Pancreas (tissue), 10 donors: ENCODE results near the gene TMC7. TPM values are rescaled to one million over a fixed set of nuclear protein-coding genes. Genes with fewer than 3 reads are reported as not detected.
"Not testable (repeated sequence)": the region's sequence is repeated elsewhere in the genome, so short reads cannot be mapped to it uniquely, and the experiment has no call there.

Experiments used
- ATAC-seq, 4 donors: fragments of 200-7000 bp; cut with Tn5 transposase; one replicate each; pipeline versions ENCODE4 v1.8.0 to v1.9.1; 2020; ENCODE audit warnings: mild to moderate bottlenecking in 4 of 4, moderate library complexity in 4 of 4
- DNase-seq, 6 donors: peaks; one replicate each; pipeline ENCODE4 v3.0.0-alpha.2; 2020
- FAIRE-seq: peaks from 2 replicates; lab custom pipeline; 2012; peaks lifted over from hg19 to GRCh38; lab: Jason Lieb, UNC
- H3K27ac ChIP-seq, 4 donors: fragments of 200-600 bp; sonication (generic); 1 replicate in 3 of 4; 2 replicates in 1 of 4; pipeline versions ENCODE4 v1.5.0 to v1.8.0; 2020
- H3K27me3 ChIP-seq, 4 donors: fragments of 200-600 bp; one replicate each; pipeline ENCODE4 v1.8.0; 2021
- H3K36me3 ChIP-seq, 3 donors: fragments of 200-600 bp; sonication (generic) in 1 of 3; one replicate each; pipeline versions ENCODE4 v1.5.0 to v1.8.0; 2020 to 2021
- H3K4me1 ChIP-seq, 3 donors: fragments of 200-600 bp; one replicate each; pipeline ENCODE4 v1.8.0; 2021
- H3K4me3 ChIP-seq, 4 donors: fragments of 200-600 bp; sonication (generic) in 2 of 4; one replicate each; pipeline versions ENCODE4 v1.5.0 to v1.8.0; 2020 to 2021
- H3K9me3 ChIP-seq, 4 donors: fragments of 200-600 bp; one replicate each; pipeline ENCODE4 v1.8.0; 2021
- CTCF ChIP-seq, 4 donors: fragments of 200-600 bp; sonication (generic) in 3 of 4; IDR thresholded peaks; one replicate each; pipeline versions ENCODE4 v1.5.0 to v1.8.0; 2021; ENCODE audit warnings: antibody characterized with exemption in 4 of 4
- WGBS, 2 donors: extraction: QIAGEN DNeasy Blood & Tissue Kit; methylation state at CpG; one replicate each; pipeline ENCODE4 v1.1.7; 2013; 5-methylcytosine and 5-hydroxymethylcytosine counted together
- intact Hi-C, 3 donors: fragments of 100-400 bp; cut with DNase I; formaldehyde crosslinking; loops; one replicate each; pipeline versions ENCODE4 v1.11.1 to v1.14.2; 2022
- polyA plus RNA-seq, 2 donors: library from polyadenylated mRNA; stranded (reverse); fragments of 200-250 nt; gene quantifications; one replicate each; pipeline ENCODE4 v1.2.3, GENCODE V29; 2013
- total RNA-seq, 6 donors: library from RNA; stranded (reverse); fragmentation: NEBNext Ultra II Directional in 4 of 6; extraction: Animal tissue kit (Norgen Biotek cat#: 25700) in 4 of 6; gene quantifications; one replicate each; pipeline versions ENCODE4 v1.2.1 to v1.2.4, GENCODE V29; 2021 to 2023
- donor health status: healthy with polysubstance abuse.
- donor health status: DM: no; HTN: no; CAD: no; lungs with moderate emphysema.
- donor health status: DM: no; HTN: no; CAD: no.
- donor health status: control.
- donor health status: control.
- donor health status: Bipolar disorder and iron deficiency.
- donor health status: DM: yes; HTN: yes; CAD: no.
- donor health status: DM: no; HTN: no; CAD: no.
- donor health status: DM: no; HTN: no; CAD: no.
- donor health status: DM: yes; HTN: yes; CAD: no.

TMC7 gene
- total and polyA plus RNA-seq, 8 donors, result 0.20 to 1.1 (median 0.44) TPM

- no peak for TF ChIP-seq CTCF (IDR thresholded peaks at IDR 0.05)
- H3K9me3 ChIP-seq, result no peaks in the 10 kb centered on the region
- H3K27ac ChIP-seq, result no peak overlapping the region
- DNase-seq (no peak), ATAC-seq (no peak), FAIRE-seq (no peak)
- H3K27me3 ChIP-seq, result no peaks in the 10 kb centered on the region
- no peak overlapping the region for H3K4me3 ChIP-seq
- WGBS, 2 donors, result 79 to 83% methylated on average over 11 of the region's 11 CpGs
- no peaks in the 10 kb centered on the region for H3K36me3 ChIP-seq
- H3K4me1 ChIP-seq, result no peaks in the 10 kb centered on the region
- intact Hi-C loops, result no loop called here
These were observed 33.1 kb upstream of the TMC7 start for GRCh38 chr16:18950469-18951185.

- Histone ChIP-seq H3K27ac (no peak overlapping the region), H3K36me3 (no peaks in the 10 kb centered on the region), H3K4me3 (no peak overlapping the region), H3K27me3 (no peaks in the 10 kb centered on the region), H3K9me3 (no peaks in the 10 kb centered on the region), H3K4me1 (no peaks in the 10 kb centered on the region)
- DNase-seq (no peak), FAIRE-seq (no peak), ATAC-seq (no peak)
- intact Hi-C loops, result no loop called here
- no peak for TF ChIP-seq CTCF (IDR thresholded peaks at IDR 0.05)
These were observed 30.2 kb upstream of the TMC7 start for GRCh38 chr16:18953547-18953946.

GRCh38 chr16:18955874-18956580 lies 27.7 kb upstream of the TMC7 start:
- intact Hi-C loops, result not testable (repeated sequence)

DNA sequence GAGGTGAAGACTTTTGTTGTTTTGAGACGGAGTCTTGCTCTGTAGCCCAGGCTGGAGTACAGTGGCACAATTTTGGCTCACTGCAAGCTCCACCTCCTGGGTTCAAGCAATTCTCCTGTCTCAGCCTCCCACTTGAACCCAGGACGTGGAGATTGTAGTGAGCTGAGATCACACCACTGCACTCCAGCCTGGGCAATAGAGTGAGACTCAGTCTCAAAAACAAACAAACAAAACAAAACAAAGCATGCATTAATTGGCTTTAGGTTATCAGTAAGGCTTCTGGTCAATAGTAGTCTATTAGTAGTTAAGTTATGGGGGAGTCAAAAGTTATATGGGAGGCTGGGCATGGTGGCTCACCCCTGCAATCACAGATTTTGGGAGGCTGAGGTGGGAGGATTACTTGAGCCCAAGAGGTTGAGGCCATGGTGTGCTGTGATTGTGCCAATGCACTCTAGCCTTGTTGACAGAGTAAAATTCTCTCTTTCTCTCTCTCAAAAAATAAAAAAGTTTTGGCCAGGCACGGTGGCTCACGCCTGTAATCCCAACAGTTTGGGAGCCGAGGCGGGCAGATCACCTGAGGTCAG lies 27.0 kb upstream of the TMC7 start:
- DNase-seq, H3K9me3 ChIP-seq, H3K27me3 ChIP-seq, intact Hi-C loops, H3K36me3 ChIP-seq, H3K4me1 ChIP-seq, H3K27ac ChIP-seq, ATAC-seq, H3K4me3 ChIP-seq, FAIRE-seq: not testable (repeated sequence)
- WGBS, 2 donors, result 65 to 72% methylated on average over 6 of the region's 6 CpGs

More at GRCh38 chr16:18955874-18956580, 27.7 kb upstream of the TMC7 start:
- 24 to 34% methylated on average over 12 to 18 of the region's 21 CpGs for WGBS, 2 donors
- H3K36me3 ChIP-seq, FAIRE-seq, DNase-seq, H3K9me3 ChIP-seq, H3K27me3 ChIP-seq, H3K4me1 ChIP-seq, H3K27ac ChIP-seq: not testable (repeated sequence)
- H3K4me3 ChIP-seq, result peak overlapping the region in 1 of 4 donors; percentile 6
- ATAC-seq, result peak in 1 of 4 donors; percentile 55

- no peak for ATAC-seq
These were observed 25.1 kb upstream of the TMC7 start for GRCh38 chr16:18958621-18959029.

More at GRCh38 chr16:18958621-18959029, 25.1 kb upstream of the TMC7 start:
- no peaks in the 10 kb centered on the region for H3K27me3 ChIP-seq
- H3K4me3 ChIP-seq, result no peak overlapping the region
- no peak for DNase-seq
- intact Hi-C loops, result no loop called here
- no peak for FAIRE-seq
- H3K27ac ChIP-seq, result no peak overlapping the region
- H3K4me1 ChIP-seq, result no peaks in the 10 kb centered on the region
- WGBS, 2 donors, result 68 to 89% methylated on average over 2 of the region's 2 CpGs
- no peaks in the 10 kb centered on the region for H3K9me3 ChIP-seq
- TF ChIP-seq CTCF (IDR thresholded peaks at IDR 0.05), result no peak
- no peaks in the 10 kb centered on the region for H3K36me3 ChIP-seq
